NCI-H510A treated with DMSO at 0.1 percent for 48 hours (cell line): ENCODE results near the gene C1QTNF6.
A peak's percentile ranks its signal among the peaks of the same experiment; 100 is the strongest.
"Not testable (repeated sequence)": the region's sequence is repeated elsewhere in the genome, so short reads cannot be mapped to it uniquely, and the experiment has no call there.

Experiments
- DNase-seq: peaks from one replicate; lab custom pipeline; 2025; lab: John Stamatoyannopoulos, UW

C1QTNF6 gene

DNA sequence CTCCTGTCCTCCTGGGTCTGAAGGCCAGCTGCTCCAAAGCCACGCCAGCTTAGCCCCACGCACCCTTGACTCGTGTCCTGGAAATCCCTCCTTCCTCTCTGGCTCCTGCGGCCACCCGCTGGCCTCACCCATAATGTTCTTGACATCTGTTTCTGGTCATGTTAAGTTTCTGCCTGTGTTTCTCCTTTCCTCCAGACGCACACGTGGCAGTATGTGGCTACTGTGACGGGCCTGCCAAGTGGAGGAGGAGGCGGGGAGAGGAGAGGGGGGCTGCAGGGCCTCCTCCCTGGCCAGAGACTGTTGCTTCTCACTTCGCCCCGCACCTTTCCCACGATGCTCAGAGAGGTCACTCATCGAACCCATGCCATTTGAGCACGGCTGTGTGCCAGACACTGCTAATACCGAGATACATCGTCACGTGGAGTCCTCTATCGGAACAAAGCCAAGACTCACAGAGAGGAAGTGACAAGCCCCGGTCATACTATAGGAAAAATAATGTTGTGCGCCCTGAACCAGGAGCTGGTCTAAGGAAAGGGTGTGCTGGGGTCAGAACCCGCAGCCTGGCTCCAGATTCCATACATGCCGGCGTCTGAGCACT is 11.5 kb downstream of the C1QTNF6 start:
- DNase-seq = no peak

DNA sequence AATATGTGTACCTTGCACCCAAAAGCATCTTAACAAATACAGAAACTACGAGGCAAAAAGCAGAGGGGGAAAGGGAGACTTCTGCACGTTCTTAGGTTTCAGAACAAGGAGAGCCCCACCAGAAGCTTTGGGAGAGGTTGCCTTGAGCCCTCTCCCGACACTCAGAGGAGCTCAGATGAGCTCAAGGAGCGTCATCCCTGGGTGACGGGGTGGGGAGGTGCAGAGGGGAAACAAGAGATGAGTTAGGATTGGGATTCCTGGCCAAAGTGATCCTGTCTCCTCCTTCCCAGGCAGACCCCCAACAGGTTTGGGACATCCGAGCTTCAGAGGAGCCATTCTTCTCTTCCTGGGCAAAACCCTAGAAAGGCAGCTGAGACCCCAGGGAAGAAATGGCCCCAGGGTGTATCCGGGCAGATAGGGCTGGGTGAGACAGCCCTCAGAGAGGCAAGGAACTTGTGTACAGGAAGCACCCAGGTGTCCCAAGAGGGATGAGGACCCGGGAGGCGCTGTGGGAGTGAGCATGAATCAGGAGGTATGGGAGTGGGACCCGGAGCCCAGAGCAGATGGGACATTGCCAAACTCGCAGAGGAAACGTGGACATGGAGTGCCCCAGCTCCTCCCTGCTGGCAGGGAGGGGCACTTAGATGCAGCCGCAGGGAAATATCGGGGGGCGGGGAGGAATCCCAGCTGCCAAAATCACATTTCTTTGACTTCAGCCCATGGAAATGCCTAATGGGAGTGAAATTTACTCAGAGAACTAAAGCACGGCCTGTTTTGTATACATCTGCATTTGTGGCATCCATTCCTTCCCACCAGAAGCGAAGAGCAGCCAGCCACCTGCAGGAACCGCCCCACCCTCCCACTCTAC is 12.4 kb downstream of the C1QTNF6 start:
- DNase-seq = no peak

DNA sequence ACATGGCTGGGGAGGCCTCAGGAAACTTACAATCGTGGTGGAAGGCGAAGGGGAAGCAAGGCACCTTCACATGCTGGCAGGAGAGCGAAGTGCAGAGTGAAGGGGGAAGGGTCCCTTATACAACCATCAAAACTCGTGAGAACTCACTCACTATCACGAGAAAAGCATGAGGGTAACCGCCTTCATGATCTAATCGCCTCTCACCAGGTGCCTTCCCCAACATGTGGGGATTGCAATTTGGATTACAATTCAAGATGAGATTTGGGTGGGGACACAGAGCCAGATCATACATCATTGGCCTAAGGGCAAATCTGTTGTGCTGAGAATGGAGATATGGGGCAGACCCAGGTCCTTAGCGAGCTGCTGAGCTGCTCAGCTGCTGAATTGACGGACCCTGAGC is 13.1 kb downstream of the C1QTNF6 start:
- no peak for DNase-seq

DNA sequence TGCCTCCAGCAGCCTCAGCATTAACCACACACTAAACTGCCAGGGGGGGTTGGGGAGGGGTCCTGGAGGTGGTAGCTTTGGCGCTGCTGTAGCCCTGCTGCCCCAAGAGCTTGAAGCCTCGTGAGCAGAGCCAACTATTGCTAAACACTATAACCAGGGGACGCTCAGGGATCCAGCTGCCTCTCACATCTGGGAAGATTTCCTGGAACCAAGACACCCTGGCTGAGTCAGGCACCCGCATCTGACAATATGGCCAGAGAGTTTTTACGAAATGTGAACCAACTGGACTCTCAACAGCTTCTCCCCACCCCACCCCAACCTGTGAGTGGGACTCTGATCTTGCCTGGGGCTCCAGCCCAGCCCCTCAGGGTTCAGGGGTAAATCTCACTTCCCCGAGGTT is 14.3 kb downstream of the C1QTNF6 start:
- DNase-seq = no peak

DNA sequence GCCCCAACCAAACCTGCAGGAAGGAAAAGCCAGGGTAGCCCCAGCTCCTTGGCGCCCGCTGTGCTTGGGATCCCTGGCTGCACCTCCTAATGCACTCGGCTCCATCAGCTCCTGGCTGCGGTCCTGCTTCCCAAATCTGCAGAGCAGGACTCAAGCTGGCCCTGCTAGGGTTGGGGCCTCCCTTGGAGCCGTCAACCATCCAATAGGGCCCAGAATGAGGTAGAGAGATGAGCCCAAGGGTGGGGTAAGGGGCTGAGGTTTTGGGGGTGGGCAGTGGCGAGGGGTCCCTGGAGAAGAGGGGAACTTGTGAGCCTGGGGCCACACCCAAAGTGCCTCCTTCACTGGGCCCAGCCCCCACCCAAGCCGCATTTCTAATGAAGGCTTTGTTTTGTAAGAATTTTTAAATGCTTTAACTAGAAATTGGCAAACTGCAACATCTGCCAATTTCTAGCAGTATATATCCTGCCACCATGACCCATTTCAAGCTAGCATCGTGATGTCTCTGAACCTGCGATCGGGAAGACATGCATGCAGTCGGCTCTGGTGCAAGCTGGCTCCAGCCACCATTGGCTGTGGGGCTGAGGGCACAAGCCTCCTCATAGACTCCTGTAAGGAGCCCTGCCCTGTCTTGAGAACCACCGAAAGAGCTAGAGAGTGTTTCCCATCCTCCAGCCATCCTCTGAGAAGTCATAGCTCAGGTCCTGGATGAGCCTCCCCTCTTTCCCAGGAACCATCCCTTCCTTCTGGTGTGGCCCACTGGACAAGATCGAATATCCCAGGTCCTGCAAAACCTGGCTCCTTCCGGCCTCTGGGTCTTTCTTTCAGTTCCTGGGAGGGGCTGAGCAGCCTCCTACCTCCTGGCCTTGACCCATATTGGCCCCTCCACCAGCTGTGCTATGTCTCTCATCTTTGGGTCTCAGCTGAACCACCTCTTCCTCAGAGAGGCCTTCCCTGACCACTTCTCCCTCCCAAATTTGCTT is 15.5 kb downstream of the C1QTNF6 start:
- no peak for DNase-seq

DNA sequence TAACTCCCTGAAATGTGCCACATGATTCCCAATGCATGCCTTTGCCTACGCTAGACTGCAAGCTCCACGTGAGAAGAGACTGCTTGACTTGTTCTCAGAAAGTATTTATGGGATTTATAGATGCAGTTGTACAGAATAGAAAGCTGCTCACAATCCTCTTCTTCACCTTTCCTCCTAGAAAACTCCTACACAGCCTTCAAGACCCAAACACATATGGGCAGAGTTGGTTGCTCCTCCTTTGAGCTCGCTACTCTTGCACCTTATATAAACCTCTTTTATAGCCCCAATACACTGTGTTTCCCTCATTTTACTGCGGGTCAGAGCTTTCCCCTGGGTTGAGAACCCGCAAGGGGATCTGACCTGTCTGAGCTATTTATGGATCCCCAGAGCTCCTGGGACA is 16.4 kb downstream of the C1QTNF6 start:
- no peak for DNase-seq

DNA sequence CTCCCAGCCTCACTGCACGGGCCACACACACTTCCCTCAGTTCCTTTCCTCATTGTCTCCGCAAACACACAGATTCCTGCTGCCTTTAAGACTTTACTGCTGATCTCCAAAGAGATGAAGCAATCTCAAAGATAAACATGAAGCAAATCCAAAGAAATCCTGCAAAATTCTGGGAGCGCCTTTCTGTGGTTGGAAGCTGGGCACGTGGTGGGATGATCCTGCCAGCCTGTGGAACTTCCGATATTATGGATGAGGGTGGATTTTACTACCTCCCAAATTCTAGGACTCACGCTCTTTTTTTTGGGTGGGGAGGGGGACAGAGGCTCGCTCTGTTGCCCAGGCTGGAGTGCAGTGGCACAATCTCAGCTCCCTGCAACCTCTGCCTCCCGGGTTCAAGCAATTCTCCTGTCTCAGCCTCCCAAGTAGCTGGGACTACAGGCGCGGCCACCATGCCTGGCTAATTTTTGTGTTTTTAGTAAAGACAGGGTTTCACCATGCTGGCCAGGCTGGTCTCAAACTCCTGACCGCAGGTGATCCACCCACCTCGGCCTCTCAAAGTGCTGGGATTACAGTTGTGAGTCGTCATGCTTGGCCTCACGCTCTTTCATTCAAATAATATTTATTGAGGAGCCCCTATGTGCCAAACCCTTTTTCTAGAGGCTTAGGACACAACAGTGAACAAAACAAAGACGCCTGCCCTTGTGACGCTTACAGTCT is 17.2 kb downstream of the C1QTNF6 start:
- not testable (repeated sequence) for DNase-seq

DNA sequence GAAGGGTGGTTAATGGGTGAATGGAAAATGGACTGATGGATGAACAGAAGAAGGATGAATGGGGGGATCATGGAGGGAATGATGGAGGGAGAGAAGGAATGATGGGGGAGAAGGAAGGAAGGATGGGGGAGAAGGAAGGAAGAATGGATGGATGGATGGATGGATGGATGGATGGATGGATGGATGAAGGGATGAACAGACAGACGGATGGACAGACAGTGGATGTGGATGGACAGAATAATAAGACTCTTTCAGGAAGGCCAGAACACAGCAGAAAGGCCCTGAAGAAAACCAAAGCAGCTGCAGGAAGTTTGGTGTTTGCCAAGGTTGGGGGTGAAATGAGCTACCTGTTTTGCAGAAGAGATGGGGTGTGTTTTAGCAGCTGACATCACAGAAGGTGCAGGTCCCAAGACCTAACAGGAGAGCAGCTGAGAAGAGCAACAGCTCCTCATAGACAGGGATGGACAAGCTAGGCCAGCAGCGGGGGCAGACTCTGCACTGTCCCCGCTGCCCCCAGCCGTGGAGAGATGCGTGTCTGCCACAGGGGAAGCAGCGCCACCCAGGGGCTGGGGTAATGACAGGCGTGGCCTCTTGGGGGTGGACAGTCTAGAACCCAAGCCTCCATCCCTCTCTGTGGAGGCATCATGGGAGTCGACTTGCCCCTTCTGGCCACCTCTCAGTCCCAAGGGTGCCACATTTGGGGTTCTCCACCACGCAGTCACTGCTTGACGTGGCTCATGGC is 17.9 kb downstream of the C1QTNF6 start:
- no peak for DNase-seq

DNA sequence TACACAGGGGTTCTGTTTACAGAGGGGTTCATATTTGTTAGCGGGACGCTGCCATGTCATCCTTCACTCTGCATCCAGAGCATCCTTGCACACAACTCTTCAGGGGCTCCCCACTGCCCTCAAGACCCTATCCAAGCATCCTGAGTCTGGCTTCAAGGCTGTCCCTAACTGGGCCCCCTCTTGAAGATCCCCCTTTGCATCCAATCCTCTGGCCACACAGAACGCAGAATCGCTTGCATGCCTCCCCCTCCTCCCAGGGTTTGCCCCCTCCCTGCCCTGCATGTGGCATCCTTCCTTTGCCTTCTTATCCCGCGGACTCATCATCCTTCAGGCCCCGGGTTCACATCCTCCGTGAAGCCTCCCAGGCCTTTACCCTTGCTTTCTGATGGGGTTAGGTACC is 18.6 kb downstream of the C1QTNF6 start:
- no peak for DNase-seq

DNA sequence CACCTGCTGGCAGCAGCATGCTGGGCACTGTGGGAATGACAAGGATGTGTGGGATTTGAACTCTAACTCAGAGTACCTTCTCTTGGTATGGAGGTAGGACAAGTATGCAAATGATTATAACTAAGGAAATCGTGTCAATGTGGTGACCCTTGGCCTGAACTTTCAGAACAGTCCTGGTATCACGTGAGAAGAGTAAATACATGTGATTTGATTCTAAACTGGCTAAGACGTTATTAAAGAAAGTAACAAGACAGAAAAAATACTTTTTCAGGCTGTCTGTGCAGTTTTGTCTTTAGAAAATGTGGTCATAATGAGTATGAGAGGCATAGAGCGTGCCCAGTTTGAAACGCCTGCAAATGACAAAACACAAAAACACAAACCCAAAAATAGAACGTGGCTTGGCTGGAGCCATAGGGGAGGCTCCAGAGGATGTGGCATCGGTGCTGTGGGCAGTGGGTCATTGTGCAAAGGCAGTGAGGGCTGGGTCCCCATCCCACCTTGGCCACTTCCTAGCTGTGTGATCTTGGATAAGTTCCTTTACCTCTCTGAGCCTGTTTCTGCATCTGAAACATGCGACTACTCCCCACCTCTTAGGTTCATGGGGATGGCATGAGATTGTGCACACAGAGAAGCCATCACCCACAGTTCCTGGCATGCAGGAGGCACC is 19.9 kb downstream of the C1QTNF6 start:
- no peak for DNase-seq

DNA sequence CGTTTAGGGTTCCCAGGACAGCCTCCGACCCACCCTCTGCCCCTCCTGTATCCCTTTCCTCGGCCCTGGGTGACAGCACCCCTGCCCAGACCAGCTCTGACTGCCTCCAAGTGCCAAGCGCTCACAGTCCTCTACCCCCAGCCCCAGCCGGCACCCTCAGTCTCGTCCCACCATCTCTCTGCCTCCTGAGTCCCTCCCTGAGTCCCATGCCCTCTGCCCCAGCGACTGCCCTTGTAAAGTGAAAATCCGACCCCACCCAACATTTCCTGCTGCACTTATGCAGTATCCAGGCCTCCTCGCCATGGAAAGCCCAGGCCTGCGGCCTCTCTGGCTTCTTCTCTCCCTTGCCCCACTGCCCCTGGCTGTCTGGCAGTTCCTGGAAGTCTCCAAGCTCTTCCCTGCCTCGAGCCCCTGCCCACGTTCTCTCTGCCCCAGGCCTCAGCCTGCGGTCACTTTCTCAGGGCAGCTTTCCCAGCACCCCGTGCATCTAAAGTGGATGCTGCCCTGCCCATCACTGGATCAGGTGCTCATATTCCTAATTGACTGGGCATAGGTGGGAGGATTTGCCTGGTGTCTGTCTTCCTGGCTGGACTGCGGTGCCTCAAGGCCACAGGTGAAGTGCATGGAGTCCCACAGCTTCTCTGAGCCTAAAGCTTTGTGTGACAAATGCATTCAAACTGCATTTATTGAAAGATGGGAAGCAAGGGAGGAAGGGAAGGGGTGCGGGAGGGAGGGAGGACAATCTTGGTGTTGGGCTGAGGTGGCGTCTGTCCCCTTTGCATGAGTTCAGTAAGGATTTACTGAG is 20.7 kb downstream of the C1QTNF6 start:
- DNase-seq = no peak

DNA sequence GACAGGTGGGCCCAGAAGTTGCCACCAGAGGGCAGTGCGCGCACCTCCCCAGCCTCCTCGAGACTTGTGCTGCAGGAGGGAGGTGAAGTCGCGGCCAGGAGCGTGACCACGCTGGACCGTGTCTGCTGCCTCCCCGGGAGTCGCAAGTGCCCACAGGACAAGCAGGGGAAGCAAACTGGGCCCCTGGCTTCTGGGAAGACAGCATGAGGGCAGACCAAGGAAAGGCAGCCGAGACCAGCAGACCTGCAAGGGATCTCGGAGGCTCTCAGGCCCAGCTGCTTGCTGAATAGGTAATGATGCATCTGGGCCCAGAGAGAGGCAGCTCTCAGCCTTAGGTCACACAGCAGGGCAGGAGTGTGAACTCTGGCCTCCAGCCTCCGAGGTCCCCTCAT is 21.4 kb downstream of the C1QTNF6 start:
- peak; percentile 1 for DNase-seq

DNA sequence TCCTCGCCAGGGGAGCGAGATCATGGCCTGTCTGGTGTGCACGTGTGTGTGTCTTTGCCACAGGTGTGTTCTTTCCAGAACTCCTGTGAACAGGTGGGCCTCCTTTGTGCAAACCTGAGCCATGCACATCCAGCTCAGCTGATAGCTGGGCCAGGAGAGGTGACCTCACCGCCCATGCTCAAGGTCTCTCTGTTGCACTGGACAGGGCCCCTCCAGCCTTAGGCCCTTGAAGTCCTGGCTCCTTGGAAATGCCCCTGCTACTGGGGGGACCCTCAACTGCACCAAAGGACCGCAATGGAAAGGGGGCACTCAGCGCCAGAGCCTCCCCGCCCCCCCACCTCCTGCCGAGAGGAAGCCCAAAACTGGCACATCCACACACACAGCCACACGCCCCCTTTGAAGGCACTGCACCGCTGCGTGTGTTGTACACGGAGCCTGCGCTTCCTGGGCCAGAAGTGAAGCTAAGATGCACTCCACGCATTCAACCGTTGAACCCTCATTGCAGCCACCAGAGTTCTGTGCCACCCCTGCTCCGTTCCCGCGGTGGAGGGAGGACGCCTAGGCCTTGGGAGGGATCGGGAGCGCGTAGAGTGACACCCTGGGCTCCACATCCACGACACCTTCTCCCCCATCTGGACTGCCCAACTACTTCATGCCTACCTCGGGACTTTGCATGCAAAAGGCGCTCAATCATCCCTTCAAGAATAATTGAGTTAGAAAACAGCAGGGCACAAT is 21.9 kb downstream of the C1QTNF6 start:
- no peak for DNase-seq

DNA sequence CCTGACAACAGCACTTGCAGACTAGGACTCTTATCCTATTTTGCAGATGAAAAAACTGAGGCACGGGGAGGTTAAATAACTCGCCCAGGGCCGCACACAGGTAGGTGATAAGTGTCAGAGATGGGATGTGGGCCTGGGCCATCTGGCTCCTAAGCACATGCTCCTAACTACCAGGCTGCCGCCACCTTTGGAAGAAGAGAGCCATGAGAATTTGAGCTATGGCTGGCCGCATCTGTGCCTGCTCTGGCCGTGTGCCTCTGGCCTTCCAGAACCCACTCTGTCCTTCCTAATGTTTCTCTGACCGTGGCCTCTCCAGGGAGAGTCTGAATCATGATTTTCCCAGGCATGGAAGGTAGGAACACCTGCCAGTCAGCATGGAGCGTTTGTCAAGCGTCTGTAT is 23.0 kb downstream of the C1QTNF6 start:
- no peak for DNase-seq

DNA sequence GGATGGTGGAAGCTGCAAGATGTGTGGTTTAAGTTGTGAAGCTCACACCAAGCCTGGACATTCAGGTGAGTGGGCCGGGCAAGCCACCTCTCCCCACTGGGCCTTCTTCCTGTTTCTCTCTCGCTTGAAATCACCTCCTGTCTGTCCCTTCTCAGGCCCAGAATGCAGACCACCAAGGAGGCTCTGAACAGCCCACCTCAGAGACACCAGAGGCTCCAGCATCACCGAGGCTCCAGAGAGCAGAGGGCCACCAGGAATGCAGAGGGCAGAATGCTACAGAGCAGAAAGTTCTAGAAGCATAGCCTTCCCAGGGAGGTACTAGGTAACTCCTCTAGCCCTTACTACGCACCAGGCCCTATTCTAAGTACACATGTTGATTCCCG is 23.6 kb downstream of the C1QTNF6 start:
- no peak for DNase-seq

DNA sequence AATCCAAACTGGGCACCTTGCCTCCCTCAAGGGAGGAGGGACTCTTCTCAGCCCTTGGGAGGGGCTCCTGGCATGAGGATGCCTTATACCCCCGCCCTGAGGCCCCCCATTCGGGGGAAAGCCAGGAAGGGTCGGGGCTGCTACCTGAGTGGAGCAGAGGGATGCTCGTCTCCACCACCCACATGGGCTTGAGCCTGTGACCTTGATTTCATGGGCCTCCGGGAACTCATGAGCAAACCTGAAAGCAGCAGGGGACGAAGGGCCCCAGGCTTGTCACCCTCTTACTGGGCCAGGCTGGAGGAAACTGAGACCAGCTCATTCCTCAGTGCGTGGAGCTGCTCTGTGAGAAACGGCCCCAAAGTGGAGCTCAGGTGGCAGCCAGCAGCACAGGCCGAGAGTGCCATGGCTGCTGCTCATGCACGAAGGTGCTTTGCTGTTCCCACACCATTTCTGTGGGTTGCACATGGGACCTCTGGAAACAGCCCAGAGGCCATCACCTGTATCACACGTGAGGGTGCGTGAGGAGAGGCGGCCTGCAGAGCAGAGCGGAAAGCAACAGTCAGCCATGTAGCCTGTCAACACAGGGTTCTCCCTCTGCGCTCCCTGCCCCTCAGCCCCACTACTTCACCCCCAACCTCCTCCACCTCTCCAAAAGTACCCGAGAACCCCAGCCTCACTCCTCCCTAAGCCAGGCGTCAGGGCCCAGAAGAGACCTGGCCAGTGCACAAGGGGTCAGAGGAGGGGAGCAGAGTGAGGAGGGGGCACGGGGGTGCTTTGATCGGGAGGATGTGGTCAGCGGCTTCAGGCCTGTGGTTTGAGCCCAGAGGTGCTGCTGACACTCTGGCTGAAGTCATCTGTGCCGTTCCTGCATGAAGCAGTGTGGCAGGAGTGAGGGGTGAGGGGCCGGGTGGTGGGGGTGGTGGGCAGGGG is 24.2 kb downstream of the C1QTNF6 start:
- no peak for DNase-seq

DNA sequence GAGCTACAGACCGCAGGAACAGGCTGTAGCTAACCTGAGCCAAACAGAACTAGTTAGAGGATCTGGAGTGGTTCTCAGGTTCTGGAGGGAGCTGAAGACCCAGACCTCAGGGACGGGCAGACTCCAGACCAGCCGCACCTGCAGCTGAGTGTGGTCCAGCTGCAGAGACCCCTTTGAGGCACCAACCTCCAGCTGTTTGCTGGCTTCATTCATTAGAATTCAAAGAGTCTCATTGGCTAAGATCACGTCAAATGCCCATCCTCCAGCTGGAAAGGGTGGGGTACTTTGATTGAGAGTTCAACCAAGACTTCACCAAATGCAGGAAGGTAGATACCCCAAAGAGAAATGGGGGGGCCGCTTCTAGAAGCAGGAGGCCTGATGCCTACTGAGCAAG is 25.0 kb downstream of the C1QTNF6 start:
- DNase-seq = no peak
